GM12864 (cell line): ENCODE data around the gene NISCH.

Experiments
- DNase-seq: peaks from one replicate; pipeline ENCODE4 v3.0.0-alpha.2; 2011; ENCODE audit warnings: low read depth
- H3K4me3 ChIP-seq: 2 replicates; pipeline ENCODE4 v1.5.1; 2011; ENCODE audit warnings: mild to moderate bottlenecking, low read depth, low read length, control low read depth
- CTCF ChIP-seq: IDR thresholded peaks from 2 replicates; pipeline ENCODE4 v1.5.1; 2011; ENCODE audit warnings: low read depth, mild to moderate bottlenecking, moderate library complexity, low read length, control low read depth, inconsistent platforms; ENCODE audit errors: missing control alignments

NISCH gene

GRCh38 chr3:52431459-52432223, 23.8 kb upstream of the NISCH start:
- no peak for TF ChIP-seq CTCF

GRCh38 chr3:52432225-52432624, 23.2 kb upstream of the NISCH start:
- H3K4me3 ChIP-seq: no peak overlapping the region
- DNase-seq: no peak
- no peak for TF ChIP-seq CTCF

More at GRCh38 chr3:52431459-52432223, 23.8 kb upstream of the NISCH start:
- no peak for DNase-seq
- no peak overlapping the region for H3K4me3 ChIP-seq

GRCh38 chr3:52432691-52433141, 22.7 kb upstream of the NISCH start:
- DNase-seq: no peak
- H3K4me3 ChIP-seq: no peak overlapping the region
- no peak for TF ChIP-seq CTCF

GRCh38 chr3:52433328-52433995, 21.9 kb upstream of the NISCH start:
- no peak for DNase-seq
- no peak overlapping the region for H3K4me3 ChIP-seq
- no peak for TF ChIP-seq CTCF

- H3K4me3 ChIP-seq: no peak overlapping the region
- no peak for DNase-seq
- TF ChIP-seq CTCF: no peak
Measured at GRCh38 chr3:52433996-52434479, 21.4 kb upstream of the NISCH start.

GRCh38 chr3:52434491-52435115, 20.8 kb upstream of the NISCH start:
- H3K4me3 ChIP-seq: no peak overlapping the region
- no peak for TF ChIP-seq CTCF
- DNase-seq: no peak
